T47D (cell line): Measurements from ENCODE around the gene ERC2.

Experiments
- DNase-seq, 2 experiments: peaks; one replicate each; pipeline versions ENCODE4 v3.0.0 to v3.0.0-alpha.2; 2011 to 2012; ENCODE audit warnings: low read depth in 1 of 2, low spot score in 1 of 2
- JUND ChIP-seq: IDR thresholded peaks from 2 replicates; pipeline ENCODE4 v1.6.1; 2012; ENCODE audit warnings: low read depth
- in situ Hi-C: cut with HindIII; loops from 2 replicates; pipeline ENCODE4 v1.10.0; 2016; ENCODE audit warnings: low sequenced_read_pairs, low pct_unique_long_range_greater_than_20kb

The ERC2 gene

GRCh38 chr3:56467801-56468183, 475 bp downstream of the ERC2 start:
- in situ Hi-C loops = no loop called here
- DNase-seq = no peak
- TF ChIP-seq JUND = no peak

GRCh38 chr3:56467108-56467507, 1.2 kb downstream of the ERC2 start:
- DNase-seq = peak; percentile 83 to 93
- TF ChIP-seq JUND = no peak

GRCh38 chr3:56459719-56460118, 8.5 kb downstream of the ERC2 start:
- no peak for DNase-seq
- TF ChIP-seq JUND = no peak
- in situ Hi-C loops = no loop called here

More at GRCh38 chr3:56467108-56467507, 1.2 kb downstream of the ERC2 start:
- in situ Hi-C loops = no loop called here

GRCh38 chr3:56459104-56459496, 9.2 kb downstream of the ERC2 start:
- DNase-seq = no peak
- in situ Hi-C loops = no loop called here
- no peak for TF ChIP-seq JUND

GRCh38 chr3:56458496-56459103, 9.7 kb downstream of the ERC2 start:
- TF ChIP-seq JUND = no peak
- in situ Hi-C loops = no loop called here

DNA sequence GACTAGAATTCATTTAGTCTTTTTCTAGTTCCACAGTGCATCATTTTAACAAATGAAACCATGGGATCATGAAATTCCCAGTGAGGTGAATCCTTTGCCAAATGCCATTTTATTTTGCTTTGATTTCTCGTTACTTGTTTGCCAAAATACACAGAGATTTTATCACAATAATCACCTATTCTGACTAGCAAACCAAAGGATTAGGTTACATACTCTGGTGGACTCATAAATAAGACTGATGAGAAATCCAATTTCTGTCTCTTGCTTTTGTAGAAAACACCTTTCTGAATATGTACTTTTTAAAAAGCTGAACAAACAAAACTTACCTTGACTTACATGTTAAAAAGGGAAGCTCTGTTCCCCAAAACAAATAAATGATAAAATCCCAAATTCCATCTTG, 12.2 kb downstream of the ERC2 start:
- no peak for TF ChIP-seq JUND
- DNase-seq = no peak
- in situ Hi-C loops = no loop called here

More at GRCh38 chr3:56458496-56459103, 9.7 kb downstream of the ERC2 start:
- DNase-seq = no peak

- in situ Hi-C loops = no loop called here
- no peak for DNase-seq
- no peak for TF ChIP-seq JUND
Measured at GRCh38 chr3:56453011-56453410, 15.3 kb downstream of the ERC2 start.

DNA sequence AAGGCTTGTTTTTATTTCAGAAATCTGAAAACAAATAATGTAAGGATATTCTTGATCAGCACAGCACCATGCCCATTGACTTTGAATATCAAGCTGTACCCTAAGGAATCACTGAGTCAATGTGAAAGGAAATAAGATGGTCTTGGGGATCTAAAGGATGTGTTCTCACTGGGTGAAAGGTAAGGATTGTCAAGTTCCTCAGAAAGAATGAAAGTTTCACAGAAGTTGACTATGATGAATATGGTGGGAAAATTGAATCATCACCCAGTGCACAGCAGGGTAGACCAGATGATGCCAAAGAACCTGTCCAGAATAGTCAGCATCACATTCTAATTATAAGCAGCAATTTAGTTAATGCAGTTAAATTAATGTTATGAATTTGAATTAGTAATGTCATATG, 16.2 kb downstream of the ERC2 start:
- no peak for TF ChIP-seq JUND
- in situ Hi-C loops = no loop called here
- no peak for DNase-seq

DNA sequence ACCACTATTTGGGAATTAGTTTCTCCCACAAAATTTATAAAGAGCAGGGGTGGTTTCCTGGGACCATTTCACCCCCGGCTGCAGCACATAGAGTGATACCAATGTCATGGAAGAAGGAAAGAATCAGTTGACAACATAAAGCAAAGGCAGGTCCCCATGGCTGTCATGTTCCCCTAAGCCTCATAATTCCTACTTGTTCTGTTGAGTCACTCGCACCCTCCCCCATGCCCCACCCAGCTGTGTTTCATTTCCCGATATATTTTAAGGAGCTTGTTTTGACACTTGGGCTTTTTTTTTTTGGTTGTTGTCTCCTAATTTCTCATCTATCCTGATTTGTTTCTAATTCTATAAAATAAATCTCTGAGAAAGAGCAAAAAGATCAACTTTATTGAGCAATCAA, 24.9 kb downstream of the ERC2 start:
- DNase-seq = no peak
- no peak for TF ChIP-seq JUND
- in situ Hi-C loops = no loop called here

DNA sequence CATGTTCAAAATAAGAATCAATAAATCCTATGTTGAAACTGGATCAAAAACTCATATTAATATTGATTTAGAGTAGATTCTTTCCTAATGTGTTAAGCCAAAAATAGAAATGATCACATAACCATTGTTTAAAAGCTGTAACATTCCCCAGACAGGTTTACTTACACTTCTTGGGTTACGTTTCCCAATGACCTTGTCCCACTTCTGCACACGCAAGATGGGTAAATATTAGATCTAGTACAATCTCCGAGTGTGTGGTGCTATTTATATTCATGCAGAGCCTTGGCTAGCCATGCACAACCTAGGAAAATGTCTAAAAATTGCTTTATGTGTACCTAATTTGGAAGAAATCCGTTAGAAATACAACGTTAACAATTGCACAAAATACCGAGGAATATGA, 39.6 kb downstream of the ERC2 start:
- TF ChIP-seq JUND = no peak
- in situ Hi-C loops = no loop called here
- DNase-seq = no peak

GRCh38 chr3:56424885-56425284, 43.4 kb downstream of the ERC2 start:
- in situ Hi-C loops = no loop called here
- no peak for DNase-seq
- no peak for TF ChIP-seq JUND

DNA sequence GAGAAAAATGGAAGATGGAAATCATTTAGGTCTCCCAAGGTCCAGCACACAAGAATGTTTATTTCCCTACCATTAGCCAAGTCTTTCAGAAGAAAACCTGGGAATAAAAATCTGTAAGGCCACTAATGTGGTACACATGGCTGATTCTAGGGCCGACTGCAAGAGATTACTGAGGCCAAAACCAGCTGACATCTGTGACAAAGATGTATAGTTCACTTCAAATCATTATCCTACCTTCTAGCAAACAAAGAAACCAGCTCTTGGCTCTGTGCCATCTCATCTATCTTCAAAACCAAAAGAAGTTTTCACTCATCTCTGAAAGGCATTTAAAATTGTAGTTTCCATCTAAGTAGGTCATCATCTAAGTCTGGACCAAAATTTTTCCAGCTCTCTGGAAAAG, 43.9 kb downstream of the ERC2 start:
- in situ Hi-C loops = no loop called here
- TF ChIP-seq JUND = no peak
- no peak for DNase-seq

- DNase-seq = no peak
- in situ Hi-C loops = no loop called here
- TF ChIP-seq JUND = no peak
Measured at GRCh38 chr3:56423661-56424099, 44.6 kb downstream of the ERC2 start.

DNA sequence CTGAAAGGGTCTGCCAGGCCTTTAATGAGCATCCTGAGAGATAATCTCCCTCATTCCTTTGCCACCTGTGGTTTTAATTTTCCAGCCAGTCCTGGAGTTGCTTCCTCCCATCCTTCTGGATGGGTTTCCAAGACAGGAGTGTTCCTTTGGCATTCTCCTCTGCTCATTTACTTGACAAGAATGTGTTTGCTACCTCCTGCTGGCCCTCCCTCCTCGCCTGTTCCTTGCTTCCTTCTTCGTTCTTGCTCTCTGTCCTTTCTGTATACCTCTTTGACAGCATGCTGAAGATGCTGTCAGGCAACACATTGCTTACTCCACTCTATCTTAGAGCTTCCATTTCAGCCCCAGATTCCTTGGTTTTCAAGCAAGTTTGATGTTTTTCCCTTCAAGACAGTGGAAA, 46.0 kb downstream of the ERC2 start:
- TF ChIP-seq JUND = no peak
- in situ Hi-C loops = no loop called here
- DNase-seq = no peak

- no peak for DNase-seq
- no peak for TF ChIP-seq JUND
- in situ Hi-C loops = no loop called here
Measured at GRCh38 chr3:56421205-56421604, 47.1 kb downstream of the ERC2 start.
